B cell (primary cell): ENCODE measurements around the gene ADD3. TPM values are rescaled to one million over a fixed set of nuclear protein-coding genes. Genes with fewer than 3 reads are reported as not detected.
A peak's percentile ranks its signal among the peaks of the same experiment; 100 is the strongest.

Experiments used
- ATAC-seq: fragments of 200-7000 bp; cut with Tn5 transposase; one replicate; pipeline ENCODE4 v1.10.0; 2021; ENCODE audit warnings: low read depth, mild to moderate bottlenecking, moderate number of reproducible peaks, moderate library complexity
- CTCF ChIA-PET: fragments of 350-600 bp; sonication (Branson Sonifier 250); formaldehyde crosslinking; loops from one replicate; lab custom pipeline; 2021; ENCODE audit warnings: antibody characterized with exemption, inconsistent platforms; lab: Charles Lee
- POLR2A ChIA-PET: fragments of 350-600 bp; sonication (Branson Sonifier 250); formaldehyde crosslinking; loops from one replicate; lab custom pipeline; 2021; ENCODE audit warnings: antibody characterized with exemption; lab: Charles Lee
- DNase-seq: peaks from one replicate; pipeline ENCODE4 v3.0.0; 2013
- H2AFZ ChIP-seq: 2 replicates; pipeline ENCODE4 v1.6.1; 2012; ENCODE audit warnings: mild to moderate bottlenecking, low read depth, low read length; ENCODE audit not compliant: insufficient read depth, poor library complexity, severe bottlenecking
- H3K27ac ChIP-seq, 2 donors: 1 replicate in 1 of 2; 2 replicates in 1 of 2; pipeline ENCODE4 v1.5.1; 2012 to 2013; ENCODE audit warnings: low read length in 2 of 2, mild to moderate bottlenecking in 2 of 2, moderate library complexity in 1 of 2
- H3K27me3 ChIP-seq, 4 experiments: fragments of 200-600 bp in 1 of 4; sonication (generic) in 1 of 4; replicated peaks in 1 of 4; 1 replicate in 2 of 4; 2 replicates in 2 of 4; pipeline versions ENCODE4 v1.6.1 to v1.7.0; 2013 to 2016; ENCODE audit warnings: low read length in 3 of 4, mild to moderate bottlenecking in 2 of 4, mixed read lengths in 1 of 4, moderate library complexity in 1 of 4; ENCODE audit not compliant: insufficient read depth in 4 of 4, control insufficient read depth in 3 of 4; ENCODE audit errors: control extremely low read depth in 1 of 4
- H3K36me3 ChIP-seq, 2 experiments: replicated peaks in 1 of 2; 1 replicate in 1 of 2; 2 replicates in 1 of 2; pipeline versions ENCODE4 v1.6.1 to v1.7.1; 2013; ENCODE audit warnings: low read length in 1 of 2; ENCODE audit not compliant: insufficient read depth in 2 of 2, control insufficient read depth in 1 of 2; ENCODE audit errors: control extremely low read depth in 1 of 2, extremely low read depth in 1 of 2
- H3K4me1 ChIP-seq, 2 donors: fragments of 200-600 bp in 1 of 2; sonication (generic) in 1 of 2; 1 replicate in 1 of 2; 2 replicates in 1 of 2; pipeline versions ENCODE4 v1.5.1 to v1.6.1; 2013 to 2017; ENCODE audit warnings: low read length in 2 of 2; ENCODE audit not compliant: control insufficient read depth in 2 of 2, insufficient read depth in 2 of 2
- H3K4me2 ChIP-seq: replicated peaks from 2 replicates; pipeline ENCODE3; 2012; ENCODE audit warnings: mild to moderate bottlenecking, low read depth, low read length; ENCODE audit not compliant: poor library complexity, severe bottlenecking
- H3K4me3 ChIP-seq, 5 experiments: fragments of 200-600 bp in 1 of 5; sonication (generic) in 1 of 5; 1 replicate in 3 of 5; 2 replicates in 2 of 5; pipeline versions ENCODE4 v1.5.1 to v1.7.0; 2011 to 2016; ENCODE audit warnings: low read length in 4 of 5, mild to moderate bottlenecking in 4 of 5, low read depth in 2 of 5, control low read depth in 1 of 5, moderate library complexity in 1 of 5; ENCODE audit not compliant: insufficient read depth in 1 of 5; ENCODE audit errors: control extremely low read depth in 1 of 5, extremely low read depth in 1 of 5
- H3K79me2 ChIP-seq: fragments of 200-600 bp; sonication (generic); one replicate; pipeline ENCODE4 v1.6.0; 2016; ENCODE audit warnings: low read length; ENCODE audit not compliant: control insufficient read depth, insufficient read depth
- H3K9ac ChIP-seq: fragments of 200-600 bp; sonication (generic); 2 replicates; pipeline ENCODE4 v1.6.1; 2017; ENCODE audit warnings: mild to moderate bottlenecking, low read length, moderate library complexity
- H3K9me3 ChIP-seq, 3 donors: one replicate each; pipeline versions ENCODE4 v1.6.1 to v1.7.1; 2013; ENCODE audit warnings: low read length in 2 of 3; ENCODE audit not compliant: control insufficient read depth in 2 of 3, insufficient read depth in 1 of 3; ENCODE audit errors: control extremely low read depth in 1 of 3
- H4K20me1 ChIP-seq: 2 replicates; pipeline ENCODE4 v1.6.0; 2012; ENCODE audit warnings: mild to moderate bottlenecking, low read length; ENCODE audit not compliant: insufficient read depth, control insufficient read depth, poor library complexity, severe bottlenecking
- H3K27ac Mint-ChIP-seq: one replicate; pipeline ENCODE4 v1.8.0; 2021; ENCODE audit warnings: mixed read lengths
- H3K27me3 Mint-ChIP-seq: one replicate; pipeline ENCODE4 v1.8.0; 2021; ENCODE audit warnings: mixed read lengths
- H3K4me1 Mint-ChIP-seq: one replicate; pipeline ENCODE4 v1.8.0; 2021; ENCODE audit warnings: mixed read lengths
- H3K4me3 Mint-ChIP-seq: one replicate; pipeline ENCODE4 v1.8.0; 2021; ENCODE audit warnings: mixed read lengths
- H3K9me3 Mint-ChIP-seq: one replicate; pipeline ENCODE4 v1.8.0; 2022; ENCODE audit warnings: mixed read lengths; ENCODE audit not compliant: insufficient read depth
- EZH2 ChIP-seq: IDR thresholded peaks from 2 replicates; pipeline ENCODE4 v1.6.1; 2012; ENCODE audit warnings: borderline replicate concordance, low read depth, mild to moderate bottlenecking, moderate library complexity, low read length; ENCODE audit not compliant: insufficient read depth, poor library complexity, severe bottlenecking
- WGBS: methylation state at CpG from one replicate; pipeline ENCODE4 v1.1.5; 2013; ENCODE audit warnings: missing lambda C conversion rate; ENCODE audit not compliant: insufficient coverage; 5-methylcytosine and 5-hydroxymethylcytosine counted together
- intact Hi-C: fragments of 100-400 bp; cut with micrococcal nuclease; formaldehyde crosslinking; loops from one replicate; pipeline ENCODE4 v1.10.0; 2022
- polyA plus RNA-seq: library from polyadenylated mRNA; depleted of rRNA; stranded (reverse); fragments of >200 nt; gene quantifications from 2 replicates; pipeline ENCODE4 v1.2.3, GENCODE V29; 2012
- total RNA-seq, 2 donors: library from RNA; stranded (reverse); fragments of 120-200 nt in 1 of 2; gene quantifications; 1 replicate in 1 of 2; 2 replicates in 1 of 2; pipeline versions ENCODE4 v1.2.3 to v1.2.4, GENCODE V29; 2013 to 2022
- TF ChIP-seq, protein P1 (sequence below): fragments of 200-600 bp; IDR thresholded peaks from one replicate; pipeline ENCODE4 v1.8.0; 2022; ENCODE audit warnings: antibody characterized with exemption, mild to moderate bottlenecking

The ADD3 gene
- total and polyA plus RNA-seq, 2 donors (not counting 1 experiment from before 2014, with no cell fraction given) = 156 to 185 TPM

DNA sequence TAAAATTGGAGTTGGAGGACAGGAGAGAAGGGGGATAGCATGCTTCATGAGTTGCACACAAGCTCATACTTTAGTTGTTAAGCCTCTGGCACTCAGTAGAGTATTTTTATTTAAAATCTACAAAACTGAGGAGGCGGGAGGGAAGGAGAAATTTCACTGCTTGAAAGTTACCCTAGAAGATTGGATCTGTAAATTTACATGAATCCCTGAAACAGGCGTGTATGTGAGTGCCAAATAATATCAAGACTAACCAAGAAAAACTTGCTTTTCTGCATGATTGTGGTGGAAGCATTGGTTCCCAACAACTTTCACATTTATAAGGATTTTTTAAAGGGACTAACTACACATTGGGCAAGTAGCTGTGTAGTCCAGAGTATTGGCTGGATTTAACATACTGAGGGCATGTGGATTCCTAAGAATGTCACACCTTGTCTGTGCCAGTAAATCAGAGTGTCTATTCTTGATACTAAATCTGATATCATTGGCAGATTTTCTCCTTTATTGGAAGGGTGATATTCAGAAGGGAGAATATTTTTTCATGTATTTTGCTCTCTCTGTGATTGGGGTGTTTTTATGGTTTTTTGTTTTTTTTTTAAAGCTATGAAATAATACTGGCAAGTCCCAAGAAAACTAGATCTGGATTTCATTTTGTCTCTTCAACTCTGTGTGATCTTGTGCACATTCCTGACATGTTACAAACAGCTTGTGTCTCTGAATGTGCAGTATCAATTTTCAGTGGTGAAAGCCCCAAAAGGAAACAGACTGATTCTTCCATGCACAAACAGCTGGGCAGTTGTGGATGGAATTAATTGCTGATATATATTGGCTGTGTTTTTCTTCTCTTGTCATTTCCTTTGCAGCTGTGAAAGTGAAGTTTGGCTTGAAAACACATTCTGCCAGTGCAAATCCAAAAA, 67.2 kb downstream of the ADD3 start:
- Mint-ChIP-seq H3K27ac (peak overlapping the region; percentile 33), H3K9me3 (peaks cover 2% of the 10 kb centered on the region), H3K4me3 (peak overlapping the region; percentile 30), H3K4me1 (peaks cover 78% of the 10 kb centered on the region), H3K27me3 (no peaks in the 10 kb centered on the region)
- TF ChIP-seq, protein P1, sequence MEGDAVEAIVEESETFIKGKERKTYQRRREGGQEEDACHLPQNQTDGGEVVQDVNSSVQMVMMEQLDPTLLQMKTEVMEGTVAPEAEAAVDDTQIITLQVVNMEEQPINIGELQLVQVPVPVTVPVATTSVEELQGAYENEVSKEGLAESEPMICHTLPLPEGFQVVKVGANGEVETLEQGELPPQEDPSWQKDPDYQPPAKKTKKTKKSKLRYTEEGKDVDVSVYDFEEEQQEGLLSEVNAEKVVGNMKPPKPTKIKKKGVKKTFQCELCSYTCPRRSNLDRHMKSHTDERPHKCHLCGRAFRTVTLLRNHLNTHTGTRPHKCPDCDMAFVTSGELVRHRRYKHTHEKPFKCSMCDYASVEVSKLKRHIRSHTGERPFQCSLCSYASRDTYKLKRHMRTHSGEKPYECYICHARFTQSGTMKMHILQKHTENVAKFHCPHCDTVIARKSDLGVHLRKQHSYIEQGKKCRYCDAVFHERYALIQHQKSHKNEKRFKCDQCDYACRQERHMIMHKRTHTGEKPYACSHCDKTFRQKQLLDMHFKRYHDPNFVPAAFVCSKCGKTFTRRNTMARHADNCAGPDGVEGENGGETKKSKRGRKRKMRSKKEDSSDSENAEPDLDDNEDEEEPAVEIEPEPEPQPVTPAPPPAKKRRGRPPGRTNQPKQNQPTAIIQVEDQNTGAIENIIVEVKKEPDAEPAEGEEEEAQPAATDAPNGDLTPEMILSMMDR = no peak
- no peak for TF ChIP-seq EZH2
- ATAC-seq (no peak), DNase-seq (no peak)
- peak overlapping the region in 1 of 5 experiments; percentile 13 for H3K4me3 ChIP-seq
- H3K27me3 ChIP-seq = no peaks in the 10 kb centered on the region
- peaks cover 0 to 2% (median 0%) of the 10 kb centered on the region in 3 donors for H3K9me3 ChIP-seq
- CTCF ChIA-PET = interaction anchor here (0.7 to 2.7 kb wide), 7 partner anchors 13 to 191 kb away, joined by 3 to 8 read pairs (median 3); no protein-coding TSS in a partner anchor
- H3K27ac ChIP-seq = peak overlapping the region; percentile 25 to 86
- POLR2A ChIA-PET = interaction anchor here (1.1 kb wide), 1 partner anchor 8 kb away, joined by 3 read pairs; no protein-coding TSS in a partner anchor
- H3K79me2 ChIP-seq = peaks cover 88% of the 10 kb centered on the region
- peaks cover 2 to 3% of the 10 kb centered on the region in 2 experiments for H3K36me3 ChIP-seq
- peaks cover 60 to 70% of the 10 kb centered on the region in 2 donors for H3K4me1 ChIP-seq
- no peaks in the 10 kb centered on the region for H4K20me1 ChIP-seq
- WGBS = no CpG with 5 or more reads among the region's 2 CpGs
- intact Hi-C loops = loop anchor here (5.0 kb wide), 1 partner anchor 33 kb away; no protein-coding TSS in a partner anchor
- no peak overlapping the region for H2AFZ ChIP-seq
- H3K4me2 ChIP-seq = peak overlapping the region; percentile 62
- no peak overlapping the region for H3K9ac ChIP-seq
